ENCODE data around the gene VDR.
A peak's percentile ranks its signal among the peaks of the same experiment; 100 is the strongest.

The VDR gene

DNA sequence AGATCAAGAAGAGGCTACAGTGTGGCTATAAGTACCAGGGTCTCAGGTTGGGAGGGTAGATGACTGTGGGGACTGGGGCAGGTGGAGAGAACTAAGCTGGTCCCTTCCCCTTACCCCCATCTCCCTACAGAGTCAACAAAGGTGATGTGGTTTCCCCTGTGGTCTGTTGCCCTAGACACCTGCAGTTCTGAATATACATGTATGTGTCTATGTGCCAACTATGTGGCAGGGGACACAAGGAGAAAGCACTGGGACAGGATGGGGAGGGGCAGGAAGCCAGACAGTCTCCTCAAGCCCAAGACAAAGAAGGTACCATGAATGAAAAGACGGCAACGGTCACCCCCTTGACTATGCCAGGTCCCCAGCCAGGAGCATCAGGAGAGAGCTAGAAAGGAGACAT is 80.6 kb downstream of the VDR start:
- H3K27me3 ChIP-seq (ENCODE audit: low read depth, low read length) = no peaks in the 10 kb centered on the region

DNA sequence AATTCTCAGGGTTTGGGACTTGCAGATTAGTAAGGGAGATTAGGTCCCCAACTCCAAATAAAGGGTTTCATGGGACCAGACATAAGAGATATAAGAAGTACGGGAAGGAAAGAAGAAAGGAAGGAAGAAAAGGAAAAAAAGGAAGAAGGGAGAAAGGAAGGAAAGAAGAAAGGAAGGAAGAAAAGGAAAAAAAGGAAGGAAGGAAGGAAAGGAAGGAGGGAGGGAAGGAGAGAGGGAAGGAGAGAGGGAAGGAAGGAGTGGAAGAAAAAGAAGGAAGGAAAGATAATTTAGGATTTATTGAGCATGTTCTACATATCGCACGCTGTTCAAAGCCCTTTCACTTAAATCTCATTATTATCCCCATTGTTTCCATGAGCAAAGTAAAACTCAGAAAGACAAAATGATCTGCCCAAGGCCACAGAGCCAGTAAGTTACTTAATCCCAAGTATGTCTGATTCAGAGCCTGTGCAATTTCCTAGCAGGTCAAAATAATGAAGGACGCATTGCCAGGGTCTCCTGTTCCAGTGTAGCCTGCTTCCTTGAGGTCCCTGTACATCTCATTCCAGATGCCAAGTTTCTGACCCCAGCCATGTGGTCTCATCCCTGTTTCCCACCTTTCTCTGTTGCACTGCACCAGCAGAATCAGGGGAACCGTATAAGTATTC is 81.2 kb downstream of the VDR start:
- no peaks in the 10 kb centered on the region for H4K20me1 ChIP-seq (ENCODE audit: insufficient read depth, low read length)
- no peaks in the 10 kb centered on the region for H3K36me3 ChIP-seq (replicated peaks; ENCODE audit: low read depth, low read length)
- H3K9ac ChIP-seq (ENCODE audit: low read length) = no peak overlapping the region
- peak overlapping the region; percentile 42; the same call in 1 of the 2 replicates for H3K4me2 ChIP-seq (ENCODE audit: low read length)
- H2AFZ ChIP-seq (ENCODE audit: low read depth, low read length) = no peak overlapping the region
- no peak overlapping the region for H3K4me3 ChIP-seq (ENCODE audit: low read length)
- peaks cover 60% of the 10 kb centered on the region for H3K4me1 ChIP-seq (ENCODE audit: low read length)
- H3K79me2 ChIP-seq (ENCODE audit: low read length) = peaks cover 21% of the 10 kb centered on the region
- H3K9me3 ChIP-seq (ENCODE audit: insufficient read depth, low read length) = no peaks in the 10 kb centered on the region
- H3K27ac ChIP-seq (ENCODE audit: low read length) = no peak overlapping the region
- H3K27me3 ChIP-seq (ENCODE audit: low read depth, low read length) = no peaks in the 10 kb centered on the region
- TF ChIP-seq EZH2phosphoT487 (IDR thresholded peaks at IDR 0.05; ENCODE audit: low read depth) = no peak
- TF ChIP-seq, protein P1, sequence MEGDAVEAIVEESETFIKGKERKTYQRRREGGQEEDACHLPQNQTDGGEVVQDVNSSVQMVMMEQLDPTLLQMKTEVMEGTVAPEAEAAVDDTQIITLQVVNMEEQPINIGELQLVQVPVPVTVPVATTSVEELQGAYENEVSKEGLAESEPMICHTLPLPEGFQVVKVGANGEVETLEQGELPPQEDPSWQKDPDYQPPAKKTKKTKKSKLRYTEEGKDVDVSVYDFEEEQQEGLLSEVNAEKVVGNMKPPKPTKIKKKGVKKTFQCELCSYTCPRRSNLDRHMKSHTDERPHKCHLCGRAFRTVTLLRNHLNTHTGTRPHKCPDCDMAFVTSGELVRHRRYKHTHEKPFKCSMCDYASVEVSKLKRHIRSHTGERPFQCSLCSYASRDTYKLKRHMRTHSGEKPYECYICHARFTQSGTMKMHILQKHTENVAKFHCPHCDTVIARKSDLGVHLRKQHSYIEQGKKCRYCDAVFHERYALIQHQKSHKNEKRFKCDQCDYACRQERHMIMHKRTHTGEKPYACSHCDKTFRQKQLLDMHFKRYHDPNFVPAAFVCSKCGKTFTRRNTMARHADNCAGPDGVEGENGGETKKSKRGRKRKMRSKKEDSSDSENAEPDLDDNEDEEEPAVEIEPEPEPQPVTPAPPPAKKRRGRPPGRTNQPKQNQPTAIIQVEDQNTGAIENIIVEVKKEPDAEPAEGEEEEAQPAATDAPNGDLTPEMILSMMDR (IDR thresholded peaks at IDR 0.05; ENCODE audit: low read depth, low read length) = no peak

More for the DNA sequence above, 80.6 kb downstream of the VDR start:
- Histone ChIP-seq H3K4me2 (ENCODE audit: low read length) (peak overlapping the region; percentile 42), H3K36me3 (replicated peaks; ENCODE audit: low read depth, low read length) (no peaks in the 10 kb centered on the region), H2AFZ (ENCODE audit: low read depth, low read length) (no peak overlapping the region), H3K9ac (ENCODE audit: low read length) (no peak overlapping the region), H3K27ac (ENCODE audit: low read length) (no peak overlapping the region), H3K4me3 (ENCODE audit: low read length) (no peak overlapping the region), H4K20me1 (ENCODE audit: insufficient read depth, low read length) (no peaks in the 10 kb centered on the region), H3K9me3 (ENCODE audit: insufficient read depth, low read length) (no peaks in the 10 kb centered on the region), H3K79me2 (ENCODE audit: low read length) (peaks cover 14% of the 10 kb centered on the region; the same call in 1 of the 2 replicates), H3K4me1 (ENCODE audit: low read length) (peaks cover 65% of the 10 kb centered on the region)
- no peak for TF ChIP-seq EZH2phosphoT487 (IDR thresholded peaks at IDR 0.05; ENCODE audit: low read depth)
- TF ChIP-seq, protein P1 (IDR thresholded peaks at IDR 0.05; ENCODE audit: low read depth, low read length) = no peak

DNA sequence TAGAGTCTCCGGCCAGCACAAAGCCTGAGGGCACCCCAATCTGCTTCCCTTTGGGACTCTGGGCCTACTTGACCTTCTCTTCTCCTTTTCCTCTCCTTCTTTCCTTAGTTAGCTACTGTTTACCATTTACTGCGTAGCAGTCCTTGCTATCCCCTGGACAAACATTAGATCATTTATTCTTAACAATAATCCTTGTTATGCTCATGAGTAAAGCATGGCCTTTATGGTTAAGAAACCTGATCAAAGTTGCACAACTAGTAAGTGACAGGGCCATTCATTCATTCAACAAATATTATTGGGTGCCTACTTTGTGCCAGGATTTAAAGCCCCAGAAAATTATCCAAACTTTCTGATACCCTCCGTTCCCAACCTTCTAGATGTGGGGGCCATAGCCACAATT is 81.9 kb downstream of the VDR start:
- no peaks in the 10 kb centered on the region for H3K27me3 ChIP-seq (ENCODE audit: low read depth, low read length)
- H2AFZ ChIP-seq (ENCODE audit: low read depth, low read length) = no peak overlapping the region
- peaks cover 28% of the 10 kb centered on the region for H3K79me2 ChIP-seq (ENCODE audit: low read length)
- no peak for TF ChIP-seq EZH2phosphoT487 (IDR thresholded peaks at IDR 0.05; ENCODE audit: low read depth)
- TF ChIP-seq, protein P1 (IDR thresholded peaks at IDR 0.05; ENCODE audit: low read depth, low read length) = no peak
- H3K4me2 ChIP-seq (ENCODE audit: low read length) = no peak overlapping the region
- H3K4me3 ChIP-seq (ENCODE audit: low read length) = no peak overlapping the region
- H3K27ac ChIP-seq (ENCODE audit: low read length) = no peak overlapping the region
- no peaks in the 10 kb centered on the region for H4K20me1 ChIP-seq (ENCODE audit: insufficient read depth, low read length)
- H3K9me3 ChIP-seq (ENCODE audit: insufficient read depth, low read length) = no peaks in the 10 kb centered on the region
- peaks cover 60% of the 10 kb centered on the region for H3K4me1 ChIP-seq (ENCODE audit: low read length)
- H3K9ac ChIP-seq (ENCODE audit: low read length) = no peak overlapping the region
- H3K36me3 ChIP-seq (replicated peaks; ENCODE audit: low read depth, low read length) = no peaks in the 10 kb centered on the region

DNA sequence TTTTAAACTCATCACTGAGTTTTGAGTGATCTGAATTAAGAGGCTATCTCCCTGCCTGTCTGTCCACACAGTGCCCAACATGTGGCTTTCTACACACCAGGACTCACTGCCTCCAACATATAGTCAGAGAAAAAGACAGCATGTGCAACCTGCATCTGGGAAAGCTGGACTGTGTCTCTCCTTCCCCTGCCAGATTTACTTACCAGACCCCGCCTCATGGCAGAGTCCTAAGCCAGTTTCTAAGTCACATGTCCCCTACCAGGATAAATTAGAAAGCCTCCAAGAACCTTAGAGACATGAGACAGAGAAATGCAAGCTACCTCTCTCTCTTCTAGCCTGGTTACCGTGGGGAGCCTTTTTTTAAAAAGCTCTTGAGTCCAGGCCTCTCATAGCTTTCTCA is 82.4 kb downstream of the VDR start:
- Histone ChIP-seq H2AFZ (ENCODE audit: low read depth, low read length) (no peak overlapping the region), H3K27ac (ENCODE audit: low read length) (no peak overlapping the region), H3K9ac (ENCODE audit: low read length) (no peak overlapping the region), H3K4me1 (ENCODE audit: low read length) (peaks cover 61% of the 10 kb centered on the region), H3K79me2 (ENCODE audit: low read length) (peaks cover 32% of the 10 kb centered on the region), H3K9me3 (ENCODE audit: insufficient read depth, low read length) (no peaks in the 10 kb centered on the region), H3K36me3 (replicated peaks; ENCODE audit: low read depth, low read length) (no peaks in the 10 kb centered on the region), H4K20me1 (ENCODE audit: insufficient read depth, low read length) (no peaks in the 10 kb centered on the region), H3K27me3 (ENCODE audit: low read depth, low read length) (no peaks in the 10 kb centered on the region), H3K4me2 (ENCODE audit: low read length) (no peak overlapping the region), H3K4me3 (ENCODE audit: low read length) (no peak overlapping the region)
- TF ChIP-seq, protein P1 (IDR thresholded peaks at IDR 0.05; ENCODE audit: low read depth, low read length) = no peak
- no peak for TF ChIP-seq EZH2phosphoT487 (IDR thresholded peaks at IDR 0.05; ENCODE audit: low read depth)
